ENCODE data around the gene WDHD1. TPM values are rescaled to one million over a fixed set of nuclear protein-coding genes. Genes with fewer than 3 reads are reported as not detected.

Gene WDHD1
- total RNA-seq, 2 experiments from 2014 or later = 1.8 to 2.2 TPM

DNA sequence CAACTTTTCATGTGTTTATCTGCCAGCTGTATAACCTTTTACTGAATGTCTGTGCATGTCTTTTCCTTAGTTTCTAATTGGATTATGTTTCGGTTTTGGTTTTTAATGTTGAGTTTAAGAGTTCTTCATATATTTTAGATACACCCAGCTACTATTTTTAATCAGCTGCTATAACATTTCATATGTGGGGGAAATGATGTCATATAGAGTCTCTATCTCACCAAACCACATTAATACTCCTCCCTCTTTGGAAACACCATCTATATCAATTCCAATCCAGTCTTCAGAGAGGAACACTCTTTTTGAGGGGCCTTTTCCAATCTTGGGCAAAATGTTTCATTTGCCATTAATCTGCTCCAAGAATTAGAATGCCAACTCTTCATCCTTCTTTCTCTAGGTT lies 95.8 kb downstream of the WDHD1 start:
- Histone ChIP-seq H3K4me3 (ENCODE audit: low read length) (no peak overlapping the region), H3K36me3 (ENCODE audit: insufficient read depth, low read length) (no peaks in the 10 kb centered on the region), H3K4me1 (ENCODE audit: insufficient read depth, low read length) (no peaks in the 10 kb centered on the region), H3K27me3 (ENCODE audit: control insufficient read depth in 1 of 2, insufficient read depth in 2 of 2, low read length in 2 of 2) (no peaks in the 10 kb centered on the region), H3K9me3 (ENCODE audit: control insufficient read depth in 1 of 2, insufficient read depth in 1 of 2, low read length in 2 of 2) (no peaks in the 10 kb centered on the region), H3K27ac (ENCODE audit: low read depth in 1 of 2, low read length in 2 of 2) (no peak overlapping the region)
- H3K4me3 Mint-ChIP-seq = no peak overlapping the region
- no peaks in the 10 kb centered on the region for H3K4me1 Mint-ChIP-seq (ENCODE audit: low read depth)
- no peak for DNase-seq
- POLR2A ChIA-PET = no interaction called here
- no peak for TF ChIP-seq CTCF (IDR thresholded peaks at IDR 0.05)
- no peaks in the 10 kb centered on the region for H3K9me3 Mint-ChIP-seq
- CTCF ChIA-PET = no interaction called here
- H3K27me3 Mint-ChIP-seq = no peaks in the 10 kb centered on the region
- intact Hi-C loops (cut with DNase I, micrococcal nuclease) = no loop called here
- H3K36me3 Mint-ChIP-seq (ENCODE audit: low read depth) = no peaks in the 10 kb centered on the region
- ATAC-seq (ENCODE audit: poor library complexity) = no peak
- H3K27ac Mint-ChIP-seq = no peak overlapping the region

DNA sequence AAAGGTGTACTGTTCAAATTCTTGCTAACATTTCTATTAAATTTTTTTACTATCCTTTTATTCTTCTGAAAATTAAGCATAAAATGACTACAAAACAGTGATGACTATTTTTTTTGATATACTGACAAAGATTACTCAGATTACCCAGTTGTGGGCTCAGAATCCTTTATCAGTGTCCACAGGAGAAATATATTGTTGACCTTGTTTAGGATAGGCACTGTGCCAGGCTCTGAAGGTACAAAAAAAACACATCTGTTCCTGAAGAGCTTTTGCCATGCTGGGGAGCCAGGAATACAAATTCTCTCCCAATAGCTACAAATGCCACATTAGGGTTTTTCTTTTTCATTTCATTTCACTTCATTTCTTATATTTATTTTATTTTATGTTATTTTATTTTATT lies 97.3 kb downstream of the WDHD1 start:
- no peaks in the 10 kb centered on the region for H3K36me3 ChIP-seq (ENCODE audit: insufficient read depth, low read length)
- no peak overlapping the region for H3K27ac ChIP-seq (ENCODE audit: low read depth in 1 of 2, low read length in 2 of 2)
- POLR2A ChIA-PET = no interaction called here
- H3K4me1 Mint-ChIP-seq (ENCODE audit: low read depth) = no peaks in the 10 kb centered on the region
- ATAC-seq (ENCODE audit: poor library complexity) (no peak), DNase-seq (no peak)
- H3K27ac Mint-ChIP-seq = no peak overlapping the region
- CTCF ChIA-PET = interaction anchor here (1.5 kb wide), 1 partner anchor 27 kb away, joined by 3 read pairs; the partner anchor contains the start of gene GCH1
- no peak for TF ChIP-seq CTCF (IDR thresholded peaks at IDR 0.05)
- H3K4me1 ChIP-seq (ENCODE audit: insufficient read depth, low read length) = no peaks in the 10 kb centered on the region
- H3K27me3 Mint-ChIP-seq = no peaks in the 10 kb centered on the region
- no peaks in the 10 kb centered on the region for H3K27me3 ChIP-seq (ENCODE audit: control insufficient read depth in 1 of 2, insufficient read depth in 2 of 2, low read length in 2 of 2)
- H3K36me3 Mint-ChIP-seq (ENCODE audit: low read depth) = no peaks in the 10 kb centered on the region
- no peaks in the 10 kb centered on the region for H3K9me3 ChIP-seq (ENCODE audit: control insufficient read depth in 1 of 2, insufficient read depth in 1 of 2, low read length in 2 of 2)
- H3K4me3 Mint-ChIP-seq = no peak overlapping the region
- intact Hi-C loops (cut with DNase I, micrococcal nuclease) = no loop called here
- no peaks in the 10 kb centered on the region for H3K9me3 Mint-ChIP-seq
- no peak overlapping the region for H3K4me3 ChIP-seq (ENCODE audit: low read length)

DNA sequence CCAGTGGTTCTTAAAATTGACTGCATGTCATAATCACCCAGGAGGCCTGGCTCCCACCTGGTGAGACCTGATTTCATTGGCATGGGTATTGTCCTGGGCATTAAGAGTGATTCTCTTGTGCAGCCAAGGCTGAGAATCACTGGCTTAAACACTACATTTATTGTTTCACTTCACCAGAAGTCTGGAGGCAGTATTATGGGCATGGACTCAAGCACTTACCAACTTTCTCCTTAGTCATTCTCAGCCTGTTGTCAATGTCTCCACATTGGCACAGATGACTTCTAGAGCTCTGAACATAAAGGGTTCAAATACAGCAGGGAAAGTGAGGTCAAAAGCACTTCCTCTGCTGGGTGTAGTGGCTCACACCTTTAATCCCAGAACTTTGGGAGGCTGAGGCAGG lies 98.7 kb downstream of the WDHD1 start:
- Histone ChIP-seq H3K4me3 (ENCODE audit: low read length) (no peak overlapping the region), H3K4me1 (ENCODE audit: insufficient read depth, low read length) (no peaks in the 10 kb centered on the region), H3K36me3 (ENCODE audit: insufficient read depth, low read length) (no peaks in the 10 kb centered on the region), H3K9me3 (ENCODE audit: control insufficient read depth in 1 of 2, insufficient read depth in 1 of 2, low read length in 2 of 2) (no peaks in the 10 kb centered on the region), H3K27me3 (ENCODE audit: control insufficient read depth in 1 of 2, insufficient read depth in 2 of 2, low read length in 2 of 2) (no peaks in the 10 kb centered on the region), H3K27ac (ENCODE audit: low read depth in 1 of 2, low read length in 2 of 2) (no peak overlapping the region)
- POLR2A ChIA-PET = no interaction called here
- ATAC-seq (ENCODE audit: poor library complexity) = no peak
- Mint-ChIP-seq H3K4me1 (ENCODE audit: low read depth) (no peaks in the 10 kb centered on the region), H3K36me3 (ENCODE audit: low read depth) (no peaks in the 10 kb centered on the region), H3K27me3 (no peaks in the 10 kb centered on the region), H3K4me3 (no peak overlapping the region), H3K27ac (no peak overlapping the region), H3K9me3 (no peaks in the 10 kb centered on the region)
- CTCF ChIA-PET = interaction anchor here (0.8 kb wide), 1 partner anchor 29 kb away, joined by 3 read pairs; no protein-coding TSS in a partner anchor
- intact Hi-C loops (cut with DNase I, micrococcal nuclease) = no loop called here
- TF ChIP-seq CTCF (IDR thresholded peaks at IDR 0.05) = no peak
- no peak for DNase-seq

Measured in CD4-positive, alpha-beta T cell (primary cell).